ENCODE measurements around the gene ABLIM3.

The ABLIM3 gene

GRCh38 chr5:149170299-149170698 lies 29.0 kb downstream of the ABLIM3 start:
- DNase-seq (ENCODE audit: low read depth), result no peak
- H3K4me3 ChIP-seq (ENCODE audit: low read depth, low read length), result no peak overlapping the region
- TF ChIP-seq CTCF (IDR thresholded peaks at IDR 0.05; ENCODE audit: control insufficient read depth, extremely low read depth, insufficient read depth), result no peak

- H3K4me3 ChIP-seq (ENCODE audit: low read depth, low read length), result no peak overlapping the region
- TF ChIP-seq CTCF (IDR thresholded peaks at IDR 0.05; ENCODE audit: control insufficient read depth, extremely low read depth, insufficient read depth), result no peak
- no peak for DNase-seq (ENCODE audit: low read depth)
Measured at GRCh38 chr5:149172261-149172660, 31.0 kb downstream of the ABLIM3 start.

DNA sequence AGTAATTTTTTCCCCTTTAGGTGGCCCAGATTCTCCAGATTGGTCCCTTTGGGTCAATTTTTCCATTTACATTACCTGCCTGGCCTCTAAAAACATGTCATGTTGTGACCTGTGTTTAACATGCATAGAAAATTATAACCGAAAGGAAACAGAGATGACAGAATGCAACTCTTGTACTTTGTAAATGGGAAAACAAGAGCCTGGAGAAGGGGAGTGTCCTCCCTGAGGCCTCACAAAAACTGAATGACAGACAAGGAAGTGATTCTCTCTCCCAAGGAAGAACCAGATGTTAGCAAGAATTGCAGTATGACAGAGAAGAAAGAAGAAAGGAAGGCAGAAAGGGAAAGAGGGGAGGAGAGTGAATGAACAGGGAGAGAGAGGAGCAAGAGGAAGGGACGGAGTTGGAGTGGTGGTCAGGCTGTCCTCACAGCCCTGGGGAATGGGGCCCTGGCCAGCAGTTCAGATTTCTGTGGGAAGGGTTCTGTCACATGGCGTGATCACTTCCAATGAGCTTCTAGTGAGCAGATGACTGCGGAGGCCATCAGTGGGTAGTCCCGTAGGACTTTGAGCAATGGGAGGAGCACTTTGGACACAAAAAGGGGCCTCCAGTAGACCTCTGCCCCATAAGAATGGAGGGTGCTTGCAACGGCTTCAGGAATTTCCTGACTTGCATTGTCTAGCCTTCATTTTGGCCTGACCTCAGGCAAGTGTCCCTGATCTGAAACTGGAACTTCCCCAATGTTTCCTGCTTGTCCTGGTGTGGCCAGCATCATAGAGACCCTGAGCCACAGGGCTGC lies 31.6 kb downstream of the ABLIM3 start:
- DNase-seq (ENCODE audit: low read depth), result no peak
- H3K4me3 ChIP-seq (ENCODE audit: low read depth, low read length), result no peak overlapping the region
- no peak for TF ChIP-seq CTCF (IDR thresholded peaks at IDR 0.05; ENCODE audit: control insufficient read depth, extremely low read depth, insufficient read depth)

DNA sequence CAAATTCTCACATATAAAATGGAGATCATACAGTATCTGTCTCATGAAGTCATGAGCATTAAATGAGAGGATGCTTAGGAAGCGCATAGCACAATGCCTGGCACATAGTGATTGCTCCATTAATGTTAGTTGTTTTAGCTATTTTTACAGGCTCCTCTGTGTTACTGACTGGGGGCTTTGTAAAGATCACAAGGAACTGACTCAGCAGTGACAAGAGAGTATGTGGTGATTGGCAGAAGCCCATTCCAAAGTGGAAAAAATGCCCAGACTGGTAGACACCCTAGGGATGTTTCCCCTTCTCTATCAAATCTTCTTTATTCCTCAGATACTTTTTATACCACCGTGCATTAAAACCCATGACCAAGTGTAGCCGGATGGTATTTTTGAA lies 33.5 kb downstream of the ABLIM3 start:
- DNase-seq (ENCODE audit: low read depth), result no peak
- no peak for TF ChIP-seq CTCF (IDR thresholded peaks at IDR 0.05; ENCODE audit: control insufficient read depth, extremely low read depth, insufficient read depth)
- no peak overlapping the region for H3K4me3 ChIP-seq (ENCODE audit: low read depth, low read length)

DNA sequence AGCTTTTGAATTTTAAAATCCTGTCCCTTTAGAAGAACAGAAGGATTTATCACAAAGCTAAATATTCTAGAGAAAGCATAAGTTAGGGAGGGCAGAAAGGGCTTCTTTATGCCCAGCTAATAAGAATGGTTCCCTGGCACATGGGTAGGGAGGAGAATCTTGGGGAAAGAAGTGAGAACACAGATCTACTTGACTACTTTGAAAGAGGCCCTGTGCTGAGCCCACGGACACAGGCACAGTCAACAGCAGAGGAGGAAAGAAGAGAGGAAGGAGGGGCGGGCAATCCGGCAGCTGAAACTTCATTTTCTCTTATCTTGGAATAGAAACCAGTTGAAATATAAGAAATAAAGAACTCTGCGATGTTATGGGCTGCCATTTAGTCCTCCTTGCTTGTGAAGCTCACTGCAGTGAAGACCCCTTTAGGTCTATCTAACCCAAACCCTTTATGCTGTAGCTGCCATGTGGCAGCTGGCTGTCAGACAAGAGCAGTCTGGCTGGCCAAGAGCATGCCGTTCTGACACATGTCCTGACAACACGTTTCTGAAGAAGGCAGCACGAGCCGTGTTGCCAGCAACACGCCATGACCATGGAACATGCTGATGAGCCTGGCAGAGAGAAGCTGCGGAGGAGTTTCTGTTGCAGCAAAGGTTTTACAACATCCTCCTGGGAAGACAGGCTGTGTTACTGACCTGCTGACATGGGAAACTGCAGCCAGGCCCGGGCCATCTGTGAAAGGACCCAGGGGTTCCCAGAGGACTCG lies 34.2 kb downstream of the ABLIM3 start:
- TF ChIP-seq CTCF (IDR thresholded peaks at IDR 0.05; ENCODE audit: control insufficient read depth, extremely low read depth, insufficient read depth), result no peak
- no peak for DNase-seq (ENCODE audit: low read depth)
- no peak overlapping the region for H3K4me3 ChIP-seq (ENCODE audit: low read depth, low read length)

DNA sequence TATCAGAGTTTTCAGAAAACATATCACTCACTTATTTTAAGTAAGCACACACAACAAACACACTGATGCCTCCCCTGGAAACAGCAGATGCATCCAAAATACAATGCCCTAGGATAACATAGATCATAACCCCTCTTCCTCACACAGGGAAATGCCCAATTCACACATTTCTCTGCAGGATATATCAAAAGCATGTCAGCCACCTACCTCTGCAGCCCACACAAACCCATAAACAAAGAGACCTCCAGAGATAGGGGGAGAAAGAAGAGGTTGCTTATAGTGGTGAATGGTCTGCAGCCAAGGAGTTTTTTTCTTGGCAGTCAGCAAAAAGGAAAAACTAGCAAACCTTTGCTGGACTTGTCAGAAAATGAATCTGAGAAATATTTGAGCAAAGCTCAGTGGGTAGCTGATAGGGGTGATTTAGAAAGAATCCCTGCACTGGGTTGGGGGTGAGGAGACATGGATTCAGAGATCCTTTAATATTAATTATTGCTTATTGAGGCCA lies 36.1 kb downstream of the ABLIM3 start:
- H3K4me3 ChIP-seq (ENCODE audit: low read depth, low read length), result no peak overlapping the region
- TF ChIP-seq CTCF (IDR thresholded peaks at IDR 0.05; ENCODE audit: control insufficient read depth, extremely low read depth, insufficient read depth), result no peak
- no peak for DNase-seq (ENCODE audit: low read depth)
